Natural killer cell (primary cell): ENCODE data around the gene KLF3. TPM values are rescaled to one million over a fixed set of nuclear protein-coding genes. Genes with fewer than 3 reads are reported as not detected.

Experiments
- ATAC-seq, 3 donors: fragments of 150-1000 bp in 2 of 3; fragments of 200-7000 bp in 1 of 3; cut with Tn5 transposase; 1 replicate in 1 of 3; 2 replicates in 2 of 3; pipeline ENCODE4 v1.10.0; 2021; ENCODE audit warnings: mild to moderate bottlenecking in 2 of 3, moderate library complexity in 2 of 3
- DNase-seq, 2 donors: peaks; one replicate each; pipeline versions ENCODE4 v3.0.0 to v3.0.0-alpha.2; 2013 to 2021; ENCODE audit warnings: mixed read lengths in 1 of 2
- H3K27ac ChIP-seq: one replicate; pipeline ENCODE4 v1.5.1; 2013; ENCODE audit warnings: mild to moderate bottlenecking, low read length
- H3K27me3 ChIP-seq: one replicate; pipeline ENCODE4 v1.6.1; 2013; ENCODE audit warnings: low read length; ENCODE audit not compliant: control insufficient read depth, insufficient read depth
- H3K36me3 ChIP-seq: one replicate; pipeline ENCODE4 v1.6.1; 2013; ENCODE audit warnings: low read length; ENCODE audit not compliant: control insufficient read depth, insufficient read depth
- H3K4me1 ChIP-seq: one replicate; pipeline ENCODE4 v1.6.1; 2013; ENCODE audit warnings: low read length; ENCODE audit not compliant: control insufficient read depth, insufficient read depth
- H3K4me3 ChIP-seq: one replicate; pipeline ENCODE4 v1.5.1; 2013; ENCODE audit warnings: low read length
- H3K9me3 ChIP-seq: one replicate; pipeline ENCODE4 v1.6.1; 2013; ENCODE audit warnings: low read length; ENCODE audit not compliant: control insufficient read depth, insufficient read depth
- H3K27ac Mint-ChIP-seq, 2 donors: one replicate each; pipeline ENCODE4 v1.8.0; 2022; ENCODE audit warnings: mild to moderate bottlenecking in 2 of 2, mixed read lengths in 2 of 2, moderate library complexity in 1 of 2
- H3K27me3 Mint-ChIP-seq, 2 donors: one replicate each; pipeline ENCODE4 v1.8.0; 2022; ENCODE audit warnings: low read depth in 2 of 2, mixed read lengths in 2 of 2
- H3K36me3 Mint-ChIP-seq: one replicate; pipeline ENCODE4 v1.8.0; 2022; ENCODE audit warnings: mixed read lengths
- H3K4me1 Mint-ChIP-seq, 2 donors: one replicate each; pipeline ENCODE4 v1.8.0; 2022; ENCODE audit warnings: mixed read lengths in 2 of 2
- H3K4me3 Mint-ChIP-seq: one replicate; pipeline ENCODE4 v1.8.0; 2022; ENCODE audit warnings: mild to moderate bottlenecking, moderate library complexity, mixed read lengths
- H3K9me3 Mint-ChIP-seq, 2 donors: one replicate each; pipeline ENCODE4 v1.8.0; 2022; ENCODE audit warnings: mixed read lengths in 2 of 2
- CTCF ChIP-seq: fragments of 200-600 bp; IDR thresholded peaks from one replicate; pipeline ENCODE4 v1.8.0; 2022; ENCODE audit warnings: antibody characterized with exemption
- WGBS: methylation state at CpG from one replicate; pipeline ENCODE4 v1.1.7; 2013; ENCODE audit warnings: missing lambda C conversion rate; ENCODE audit not compliant: insufficient coverage; 5-methylcytosine and 5-hydroxymethylcytosine counted together
- intact Hi-C: fragments of 100-400 bp; cut with micrococcal nuclease; formaldehyde crosslinking; loops from one replicate; pipeline ENCODE4 v1.14.2; 2022
- total RNA-seq, 4 donors: library from RNA; stranded (reverse); fragments of 120-200 nt in 1 of 4; gene quantifications; one replicate each; pipeline versions ENCODE4 v1.2.3 to v1.2.4, GENCODE V29; 2013 to 2022

Gene KLF3
- total RNA-seq, 3 donors from 2014 or later (not counting 1 experiment from before 2014, with no cell fraction given): 109 to 114 (median 112) TPM

- WGBS: 13% methylated on average over 6 of the region's 7 CpGs
Observed at GRCh38 chr4:38675146-38676121, 11.4 kb downstream of the KLF3 start.

GRCh38 chr4:38676986-38677385, 13.0 kb downstream of the KLF3 start:
- 90% methylated on average over 12 of the region's 12 CpGs for WGBS
- H3K4me3 Mint-ChIP-seq: peak overlapping the region; percentile 72
- H3K9me3 Mint-ChIP-seq: peaks cover 0 to 2% of the 10 kb centered on the region in 2 donors
- Histone ChIP-seq H3K27me3 (no peaks in the 10 kb centered on the region), H3K9me3 (no peaks in the 10 kb centered on the region), H3K27ac (peak overlapping the region; percentile 74), H3K36me3 (peaks cover 11% of the 10 kb centered on the region), H3K4me3 (no peak overlapping the region), H3K4me1 (peaks cover 56% of the 10 kb centered on the region)
- H3K4me1 Mint-ChIP-seq: peaks cover 78 to 79% of the 10 kb centered on the region in 2 donors
- no peak for TF ChIP-seq CTCF
- H3K27ac Mint-ChIP-seq: peak overlapping the region; percentile 87 to 95
- ATAC-seq (no peak), DNase-seq (no peak)
- peaks cover 14% of the 10 kb centered on the region for H3K36me3 Mint-ChIP-seq
- intact Hi-C loops: loop anchor here (2.0 to 10.0 kb wide), 4 partner anchors 22 to 544 kb away; no protein-coding TSS in a partner anchor
- H3K27me3 Mint-ChIP-seq: no peaks in the 10 kb centered on the region

More at GRCh38 chr4:38675146-38676121, 11.4 kb downstream of the KLF3 start:
- ATAC-seq (peak; percentile 46 to 66 (median 55)), DNase-seq (peak; percentile 78 to 94)
- H3K27ac ChIP-seq: peak overlapping the region; percentile 19
- H3K27me3 ChIP-seq: no peaks in the 10 kb centered on the region
- H3K4me3 ChIP-seq: no peak overlapping the region
- Mint-ChIP-seq H3K4me1 (peaks cover 86 to 87% of the 10 kb centered on the region in 2 donors), H3K9me3 (peaks cover 0 to 2% of the 10 kb centered on the region in 2 donors), H3K36me3 (peaks cover 6% of the 10 kb centered on the region), H3K27ac (peak overlapping the region; percentile 90 to 99), H3K27me3 (no peaks in the 10 kb centered on the region), H3K4me3 (peak overlapping the region; percentile 89)
- intact Hi-C loops: loop anchor here (1.0 to 10.0 kb wide), 8 partner anchors 8 to 543 kb away; no protein-coding TSS in a partner anchor
- peak; percentile 91 for TF ChIP-seq CTCF
- no peaks in the 10 kb centered on the region for H3K9me3 ChIP-seq
- peaks cover 63% of the 10 kb centered on the region for H3K4me1 ChIP-seq
- no peaks in the 10 kb centered on the region for H3K36me3 ChIP-seq

DNA sequence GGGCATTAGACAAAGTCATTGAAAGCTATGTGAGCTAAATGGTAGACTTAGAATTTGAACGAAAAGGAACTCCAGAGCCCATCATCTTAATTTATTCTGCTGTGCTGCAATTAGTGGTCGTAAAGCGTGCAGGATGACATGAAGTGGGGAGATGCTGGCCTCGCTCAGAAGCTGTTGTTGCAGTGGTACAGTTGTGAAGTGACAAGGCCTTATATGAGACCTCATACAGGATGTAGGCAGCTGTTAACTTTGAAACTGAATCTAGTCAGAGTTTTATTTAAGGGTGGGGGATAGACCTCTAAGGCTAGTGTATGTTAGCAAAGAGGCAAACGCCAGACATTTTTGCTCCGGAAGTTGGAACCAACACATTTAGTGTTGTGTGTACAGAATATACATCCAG, 13.4 kb downstream of the KLF3 start:
- H3K9me3 Mint-ChIP-seq: peaks cover 0 to 2% of the 10 kb centered on the region in 2 donors
- peak; percentile 49 to 58 for DNase-seq
- peak overlapping the region; percentile 72 for H3K4me3 Mint-ChIP-seq
- Histone ChIP-seq H3K4me1 (peaks cover 54% of the 10 kb centered on the region), H3K4me3 (no peak overlapping the region), H3K27ac (peak overlapping the region; percentile 74), H3K9me3 (no peaks in the 10 kb centered on the region), H3K27me3 (no peaks in the 10 kb centered on the region), H3K36me3 (peaks cover 15% of the 10 kb centered on the region)
- H3K27me3 Mint-ChIP-seq: no peaks in the 10 kb centered on the region
- H3K36me3 Mint-ChIP-seq: peaks cover 14% of the 10 kb centered on the region
- TF ChIP-seq CTCF: no peak
- intact Hi-C loops: loop anchor here (2.0 to 10.0 kb wide), 4 partner anchors 23 to 545 kb away; no protein-coding TSS in a partner anchor
- peak; percentile 84 to 91 (median 90) for ATAC-seq
- peaks cover 77 to 78% of the 10 kb centered on the region in 2 donors for H3K4me1 Mint-ChIP-seq
- 41% methylated on average over 6 of the region's 6 CpGs for WGBS
- H3K27ac Mint-ChIP-seq: peak overlapping the region; percentile 87 to 95
